ENCODE data around the gene TRIO.

The TRIO gene

DNA sequence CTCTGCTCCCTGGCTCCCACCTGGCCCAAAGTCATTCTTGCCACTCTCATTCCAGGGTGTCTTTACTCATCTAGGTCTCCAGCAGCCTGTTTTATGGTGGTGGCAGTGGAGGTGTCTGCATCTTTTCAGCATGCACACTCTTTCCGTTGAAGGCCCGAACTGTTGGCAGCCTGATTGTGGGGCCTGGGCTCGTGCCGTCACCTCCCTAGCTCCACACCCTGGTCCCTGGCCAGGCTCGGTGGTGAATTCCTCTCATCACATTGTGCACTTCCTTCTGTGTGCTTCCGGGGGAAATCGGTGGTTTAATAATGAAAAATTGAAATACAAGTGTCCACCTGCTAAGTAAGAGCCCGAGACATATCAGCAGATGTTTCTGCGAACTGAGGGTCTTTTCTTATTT lies 214.3 kb downstream of the TRIO start:
- peaks cover 43% of the 10 kb centered on the region for H3K36me3 ChIP-seq (ENCODE audit: insufficient read depth, low read length)

DNA sequence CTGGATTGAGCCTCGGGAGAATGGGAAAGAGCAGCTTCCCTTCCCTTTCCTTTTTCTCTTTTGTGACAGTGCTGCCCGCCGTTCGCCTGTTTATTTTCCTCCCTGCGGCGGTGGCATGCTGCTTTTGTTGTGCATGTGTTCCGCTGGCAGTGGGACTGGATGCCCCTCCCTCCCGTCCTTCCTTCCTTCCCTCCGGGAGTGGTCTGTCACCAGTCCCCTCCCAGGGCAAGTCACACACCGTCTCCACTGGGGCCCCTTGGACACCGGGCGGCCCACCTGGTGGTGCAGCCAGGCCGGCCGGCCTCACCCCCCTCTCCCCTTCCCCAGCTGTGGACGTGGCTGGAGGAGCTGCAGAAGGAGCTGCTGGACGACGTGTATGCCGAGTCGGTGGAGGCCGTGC lies 214.7 kb downstream of the TRIO start:
- H3K9ac ChIP-seq (ENCODE audit: low read depth, low read length): 0 out of 2 replicates have a peak overlapping the region, but pooled peaks have one; percentile 35
- peak overlapping the region; percentile 59; the same call in 1 of the 2 replicates for H3K27ac ChIP-seq (ENCODE audit: low read depth, low read length)
- peak overlapping the region; percentile 38 for H3K4me3 ChIP-seq (ENCODE audit: low read length)

More for the DNA sequence above, 214.3 kb downstream of the TRIO start:
- 0 out of 2 replicates have a peak overlapping the region, but pooled peaks have one; percentile 35 for H3K9ac ChIP-seq (ENCODE audit: low read depth, low read length)
- no peaks in the 10 kb centered on the region for H3K27me3 ChIP-seq (ENCODE audit: insufficient read depth, low read length)
- H3K4me1 ChIP-seq (ENCODE audit: insufficient read depth, low read length): peaks cover 25% of the 10 kb centered on the region
- H3K27ac ChIP-seq (ENCODE audit: low read depth, low read length): peak overlapping the region; percentile 59; the same call in 1 of the 2 replicates
- no peaks in the 10 kb centered on the region for H3K9me3 ChIP-seq (ENCODE audit: insufficient read depth, low read depth, low read length)
- peak overlapping the region; percentile 38 for H3K4me3 ChIP-seq (ENCODE audit: low read length)
- 45% methylated on average over 9 of the region's 9 CpGs for WGBS

DNA sequence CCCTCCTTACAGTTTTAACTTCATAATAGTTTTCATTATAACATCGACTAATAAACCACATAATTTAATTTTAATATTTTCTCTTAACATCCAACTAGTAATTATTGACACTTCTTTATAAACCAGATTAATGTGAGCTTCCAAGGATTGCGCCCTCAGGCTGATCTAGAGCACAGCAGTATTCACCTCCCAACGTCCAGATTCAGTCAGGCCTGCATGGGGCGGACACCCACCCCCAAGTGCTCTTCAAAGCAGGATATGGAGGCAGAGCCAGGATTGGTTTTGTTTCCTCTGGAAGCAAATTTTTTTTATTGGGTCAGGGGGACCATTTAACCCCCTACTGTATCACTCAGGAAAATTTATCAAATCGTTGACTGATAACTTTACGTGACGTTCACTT lies 215.4 kb downstream of the TRIO start:
- WGBS: 92% methylated on average over 7 of the region's 7 CpGs
- no peaks in the 10 kb centered on the region for H3K9me3 ChIP-seq (ENCODE audit: insufficient read depth, low read depth, low read length)
- no peak overlapping the region for H3K27ac ChIP-seq (ENCODE audit: low read depth, low read length)
- no peaks in the 10 kb centered on the region for H3K27me3 ChIP-seq (ENCODE audit: insufficient read depth, low read length)
- H3K4me3 ChIP-seq (ENCODE audit: low read length): no peak overlapping the region
- H3K4me1 ChIP-seq (ENCODE audit: insufficient read depth, low read length): peaks cover 24% of the 10 kb centered on the region
- no peak overlapping the region for H3K9ac ChIP-seq (ENCODE audit: low read depth, low read length)
- H3K36me3 ChIP-seq (ENCODE audit: insufficient read depth, low read length): peaks cover 51% of the 10 kb centered on the region

More for the DNA sequence above, 214.7 kb downstream of the TRIO start:
- H3K9me3 ChIP-seq (ENCODE audit: insufficient read depth, low read depth, low read length): no peaks in the 10 kb centered on the region
- 38% methylated on average over 20 of the region's 20 CpGs for WGBS
- peaks cover 24% of the 10 kb centered on the region for H3K4me1 ChIP-seq (ENCODE audit: insufficient read depth, low read length)
- no peaks in the 10 kb centered on the region for H3K27me3 ChIP-seq (ENCODE audit: insufficient read depth, low read length)
- H3K36me3 ChIP-seq (ENCODE audit: insufficient read depth, low read length): peaks cover 47% of the 10 kb centered on the region

DNA sequence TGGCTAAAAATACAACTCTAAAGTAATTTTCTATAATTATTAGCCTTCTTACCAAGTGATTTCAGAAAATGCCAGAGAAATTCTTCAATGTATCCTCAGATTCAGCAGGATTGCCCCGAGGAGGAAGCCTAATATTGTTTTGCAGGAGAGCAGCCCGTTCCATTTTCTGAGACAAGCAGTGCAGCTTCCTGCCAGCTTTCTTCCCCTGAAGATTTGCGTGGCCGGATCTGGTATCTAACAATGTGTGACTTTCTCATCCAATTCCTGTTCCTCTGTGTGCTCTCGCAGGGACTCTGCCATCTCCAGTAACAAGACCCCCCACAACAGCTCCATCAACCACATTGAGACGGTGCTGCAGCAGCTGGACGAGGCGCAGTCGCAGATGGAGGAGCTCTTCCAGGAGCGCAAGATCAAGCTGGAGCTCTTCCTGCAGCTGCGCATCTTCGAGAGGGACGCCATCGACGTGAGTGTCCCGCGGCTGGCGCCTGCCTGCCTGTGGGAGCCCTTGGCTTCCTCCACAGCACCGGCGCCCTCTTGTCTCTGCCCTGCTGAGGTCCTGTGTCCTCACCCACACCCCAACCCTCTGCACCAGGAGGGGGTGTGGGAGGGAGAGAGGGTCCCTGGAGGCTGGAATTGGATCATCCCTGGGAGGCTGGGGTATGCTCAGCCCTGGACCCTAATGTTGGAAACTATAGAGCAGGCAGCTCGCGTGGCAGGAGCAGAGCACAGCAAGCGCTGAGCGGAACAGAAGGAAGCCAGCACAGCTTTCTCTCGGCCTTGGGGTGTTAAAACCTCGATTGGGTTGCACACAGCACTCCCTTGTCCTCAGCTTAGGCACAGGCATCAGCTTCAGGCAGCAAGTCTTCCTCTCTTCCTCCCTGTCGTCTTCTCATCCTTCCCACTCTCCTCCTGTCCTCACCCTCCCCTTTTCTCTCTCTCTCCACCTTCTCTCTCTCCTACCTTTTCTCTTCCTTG lies 216.2 kb downstream of the TRIO start:
- H3K4me1 ChIP-seq (ENCODE audit: insufficient read depth, low read length): peaks cover 24% of the 10 kb centered on the region
- 92% methylated on average over 27 of the region's 27 CpGs for WGBS

DNA sequence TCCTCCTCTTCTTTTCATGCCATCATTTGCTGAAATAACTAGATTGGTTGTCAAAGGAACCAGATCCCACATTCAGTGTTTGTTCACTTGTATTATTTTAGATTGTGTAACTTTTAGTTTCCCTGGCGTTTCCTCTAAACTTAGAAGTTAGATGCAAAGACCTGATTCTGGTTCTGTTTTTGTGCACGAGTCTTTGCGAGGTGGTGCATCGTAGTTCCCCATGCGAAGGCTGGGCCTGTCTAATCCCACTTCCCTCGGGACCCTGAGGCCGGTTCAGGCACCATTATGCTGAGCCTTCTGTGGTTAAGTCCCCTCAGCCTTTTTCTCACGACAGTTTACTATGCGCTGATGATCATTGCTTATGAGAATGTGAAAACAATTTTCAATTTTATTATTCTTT lies 219.3 kb downstream of the TRIO start:
- Histone ChIP-seq H3K4me3 (ENCODE audit: low read length) (no peak overlapping the region), H3K4me1 (ENCODE audit: insufficient read depth, low read length) (peaks cover 12% of the 10 kb centered on the region), H3K27me3 (ENCODE audit: insufficient read depth, low read length) (no peaks in the 10 kb centered on the region), H3K9me3 (ENCODE audit: insufficient read depth, low read depth, low read length) (no peaks in the 10 kb centered on the region), H3K36me3 (ENCODE audit: insufficient read depth, low read length) (peaks cover 89% of the 10 kb centered on the region), H3K9ac (ENCODE audit: low read depth, low read length) (no peak overlapping the region), H3K27ac (ENCODE audit: low read depth, low read length) (no peak overlapping the region)
- WGBS: 97% methylated on average over 9 of the region's 9 CpGs

More for the DNA sequence above, 216.2 kb downstream of the TRIO start:
- no peak overlapping the region for H3K27ac ChIP-seq (ENCODE audit: low read depth, low read length)
- H3K27me3 ChIP-seq (ENCODE audit: insufficient read depth, low read length): no peaks in the 10 kb centered on the region
- no peaks in the 10 kb centered on the region for H3K9me3 ChIP-seq (ENCODE audit: insufficient read depth, low read depth, low read length)
- H3K9ac ChIP-seq (ENCODE audit: low read depth, low read length): no peak overlapping the region
- no peak overlapping the region for H3K4me3 ChIP-seq (ENCODE audit: low read length)
- peaks cover 60% of the 10 kb centered on the region for H3K36me3 ChIP-seq (ENCODE audit: insufficient read depth, low read length)

DNA sequence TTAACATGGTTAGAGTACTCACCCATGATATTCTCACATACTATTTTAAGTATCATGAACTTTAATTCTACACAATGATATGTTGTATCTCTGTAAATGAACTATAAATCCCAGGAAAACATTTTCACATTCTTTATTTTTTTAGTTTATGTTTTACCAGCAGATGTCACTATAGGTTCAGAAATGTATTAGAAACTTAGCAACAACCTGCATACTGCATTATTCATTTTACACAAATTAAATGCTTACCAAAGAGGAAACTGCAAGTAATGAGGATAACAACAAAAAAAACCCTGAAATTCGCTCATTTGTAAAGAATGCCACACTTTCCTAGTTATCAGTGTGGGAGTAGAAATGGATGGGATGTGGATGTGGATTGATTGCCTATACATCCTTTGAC lies 221.0 kb downstream of the TRIO start:
- no peaks in the 10 kb centered on the region; the same call in 1 of the 2 replicates for H3K4me1 ChIP-seq (ENCODE audit: insufficient read depth, low read length)
- no peaks in the 10 kb centered on the region for H3K27me3 ChIP-seq (ENCODE audit: insufficient read depth, low read length)
- H3K4me3 ChIP-seq (ENCODE audit: low read length): no peak overlapping the region
- H3K36me3 ChIP-seq (ENCODE audit: insufficient read depth, low read length): peaks cover 94% of the 10 kb centered on the region
- WGBS: 100% methylated on average over 1 of the region's 1 CpG
- H3K27ac ChIP-seq (ENCODE audit: low read depth, low read length): no peak overlapping the region
- no peaks in the 10 kb centered on the region for H3K9me3 ChIP-seq (ENCODE audit: insufficient read depth, low read depth, low read length)
- no peak overlapping the region for H3K9ac ChIP-seq (ENCODE audit: low read depth, low read length)

DNA sequence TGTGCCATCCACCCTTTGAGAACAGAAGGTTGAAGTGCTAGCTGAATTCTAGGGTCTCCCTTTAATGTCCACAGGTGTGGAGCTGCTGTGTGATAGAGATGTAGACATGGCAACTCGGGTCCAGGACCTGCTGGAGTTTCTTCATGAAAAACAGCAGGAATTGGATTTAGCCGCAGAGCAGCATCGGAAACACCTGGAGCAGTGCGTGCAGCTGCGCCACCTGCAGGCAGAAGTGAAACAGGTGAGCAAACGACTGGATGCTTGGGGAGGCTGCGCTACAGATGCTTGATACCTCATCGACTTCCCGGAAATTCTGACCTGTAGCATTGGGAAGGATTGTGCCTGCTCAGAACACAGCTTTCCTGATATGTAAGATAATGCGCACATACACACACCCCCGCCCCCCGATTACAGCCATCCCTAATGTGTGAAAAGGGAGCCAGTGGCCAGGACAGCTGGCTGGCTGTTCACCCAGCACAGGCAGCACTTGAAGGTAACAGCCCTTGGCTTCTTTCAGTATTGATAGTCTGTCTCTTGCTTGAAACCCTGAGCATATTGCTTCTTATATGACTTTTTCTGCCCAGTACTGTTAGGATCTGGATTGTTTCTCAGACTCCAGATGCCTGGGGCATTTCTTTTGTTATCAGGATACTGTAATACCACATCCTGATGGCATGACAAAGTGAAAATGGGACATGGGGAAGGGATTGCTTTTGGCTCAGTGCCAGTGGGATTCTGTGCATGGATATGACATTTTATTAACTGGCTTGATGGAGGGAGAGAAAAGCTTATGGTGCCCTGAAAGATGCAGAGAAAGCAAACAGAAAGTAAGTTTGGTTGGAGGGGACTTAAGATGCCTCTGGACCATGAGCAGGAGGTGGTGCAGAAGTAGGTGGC lies 221.7 kb downstream of the TRIO start:
- no peaks in the 10 kb centered on the region for H3K27me3 ChIP-seq (ENCODE audit: insufficient read depth, low read length)
- H3K4me1 ChIP-seq (ENCODE audit: insufficient read depth, low read length): no peaks in the 10 kb centered on the region; the same call in 1 of the 2 replicates
- H3K9ac ChIP-seq (ENCODE audit: low read depth, low read length): no peak overlapping the region
- H3K36me3 ChIP-seq (ENCODE audit: insufficient read depth, low read length): peaks cover 94% of the 10 kb centered on the region
- WGBS: 77% methylated on average over 12 of the region's 12 CpGs
- no peaks in the 10 kb centered on the region for H3K9me3 ChIP-seq (ENCODE audit: insufficient read depth, low read depth, low read length)
- H3K27ac ChIP-seq (ENCODE audit: low read depth, low read length): no peak overlapping the region
- no peak overlapping the region for H3K4me3 ChIP-seq (ENCODE audit: low read length)

DNA sequence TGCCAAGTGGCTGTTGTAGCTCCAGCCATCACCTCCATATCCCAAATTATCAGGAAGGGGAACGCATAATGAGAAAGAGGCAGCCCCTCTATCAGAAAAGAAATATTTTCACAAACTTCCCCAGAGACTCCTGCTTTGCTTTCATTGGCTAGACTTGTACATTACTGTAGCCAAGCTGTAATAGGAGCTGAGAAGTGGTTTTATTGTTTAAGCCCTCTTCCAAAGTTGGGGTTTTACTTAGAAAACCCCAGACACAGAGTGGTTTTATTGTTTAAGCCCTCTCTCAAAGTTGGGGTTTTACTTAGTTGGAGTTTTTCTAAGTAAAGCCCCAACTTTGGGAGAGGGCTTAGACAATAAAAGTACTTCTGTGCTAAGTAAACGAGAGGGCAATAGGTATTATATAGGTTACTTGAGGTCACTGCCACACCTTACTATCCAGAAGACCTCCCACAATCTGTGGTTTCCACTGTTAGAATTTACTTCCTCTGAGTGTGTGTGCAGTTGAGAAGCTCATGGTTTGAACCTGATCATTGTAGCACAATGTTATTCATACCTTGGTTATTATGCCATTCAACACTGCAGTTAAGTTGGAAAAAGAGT lies 222.8 kb downstream of the TRIO start:
- Histone ChIP-seq H3K27me3 (ENCODE audit: insufficient read depth, low read length) (no peaks in the 10 kb centered on the region), H3K4me3 (ENCODE audit: low read length) (no peak overlapping the region), H3K9me3 (ENCODE audit: insufficient read depth, low read depth, low read length) (no peaks in the 10 kb centered on the region), H3K36me3 (ENCODE audit: insufficient read depth, low read length) (peaks cover 94% of the 10 kb centered on the region), H3K4me1 (ENCODE audit: insufficient read depth, low read length) (no peaks in the 10 kb centered on the region; the same call in 1 of the 2 replicates), H3K9ac (ENCODE audit: low read depth, low read length) (no peak overlapping the region), H3K27ac (ENCODE audit: low read depth, low read length) (no peak overlapping the region)
- 100% methylated on average over 1 of the region's 2 CpGs for WGBS

DNA sequence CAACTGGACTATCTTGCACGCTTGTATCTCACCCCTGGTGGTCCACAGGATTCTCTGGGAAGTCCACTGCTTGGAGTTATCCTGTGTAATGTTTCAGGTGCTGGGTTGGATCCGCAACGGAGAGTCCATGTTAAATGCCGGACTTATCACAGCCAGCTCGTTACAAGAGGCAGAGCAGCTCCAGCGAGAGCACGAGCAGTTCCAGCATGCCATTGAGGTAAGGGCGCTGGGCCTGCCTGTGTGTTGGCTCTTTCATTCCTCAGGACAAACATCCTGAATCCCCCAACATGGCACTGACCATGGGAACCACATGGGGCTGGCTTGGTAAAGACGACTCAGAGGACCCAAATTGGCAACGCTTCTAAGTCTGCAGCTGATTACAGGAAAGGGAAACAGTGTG lies 223.6 kb downstream of the TRIO start:
- H3K9ac ChIP-seq (ENCODE audit: low read depth, low read length): no peak overlapping the region
- peaks cover 95% of the 10 kb centered on the region for H3K36me3 ChIP-seq (ENCODE audit: insufficient read depth, low read length)
- H3K9me3 ChIP-seq (ENCODE audit: insufficient read depth, low read depth, low read length): no peaks in the 10 kb centered on the region
- no peaks in the 10 kb centered on the region; the same call in 1 of the 2 replicates for H3K4me1 ChIP-seq (ENCODE audit: insufficient read depth, low read length)
- no peak overlapping the region for H3K27ac ChIP-seq (ENCODE audit: low read depth, low read length)
- H3K27me3 ChIP-seq (ENCODE audit: insufficient read depth, low read length): no peaks in the 10 kb centered on the region
- WGBS: 95% methylated on average over 10 of the region's 10 CpGs
- H3K4me3 ChIP-seq (ENCODE audit: low read length): no peak overlapping the region

DNA sequence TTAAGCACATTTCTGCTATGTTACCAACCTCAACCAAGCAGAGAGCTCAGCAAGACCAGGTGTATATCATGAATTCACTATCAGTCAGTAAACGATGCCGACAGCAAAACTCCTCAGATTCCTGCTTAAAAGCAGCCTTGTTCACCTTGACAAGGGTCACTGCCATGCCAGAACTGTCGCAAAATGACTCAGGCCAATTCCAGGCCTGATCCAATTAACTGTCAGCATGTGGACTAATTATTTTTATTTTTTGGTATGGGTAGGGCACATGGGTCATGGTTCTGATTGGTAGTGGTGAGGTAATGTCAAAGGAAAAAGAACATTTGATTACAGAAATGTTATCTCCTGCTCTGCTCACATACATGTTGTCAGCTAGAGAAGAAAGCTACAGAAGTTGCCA lies 224.2 kb downstream of the TRIO start:
- H3K9me3 ChIP-seq (ENCODE audit: insufficient read depth, low read depth, low read length): no peaks in the 10 kb centered on the region
- no peaks in the 10 kb centered on the region for H3K27me3 ChIP-seq (ENCODE audit: insufficient read depth, low read length)
- no peak overlapping the region for H3K9ac ChIP-seq (ENCODE audit: low read depth, low read length)
- peaks cover 96% of the 10 kb centered on the region for H3K36me3 ChIP-seq (ENCODE audit: insufficient read depth, low read length)
- 97% methylated on average over 3 of the region's 3 CpGs for WGBS
- no peak overlapping the region for H3K4me3 ChIP-seq (ENCODE audit: low read length)
- H3K4me1 ChIP-seq (ENCODE audit: insufficient read depth, low read length): no peaks in the 10 kb centered on the region; the same call in 1 of the 2 replicates
- H3K27ac ChIP-seq (ENCODE audit: low read depth, low read length): no peak overlapping the region
